Activated CD4-positive, alpha-beta T cell treated with anti-CD3 and anti-CD28 coated beads for 4 hours (primary cell): ENCODE results near the gene TNFRSF13B.
"Not testable (repeated sequence)": the region's sequence is repeated elsewhere in the genome, so short reads cannot be mapped to it uniquely, and the experiment has no call there.

Experiments used
- DNase-seq, 2 donors: peaks; one replicate each; pipeline ENCODE4 v3.0.0-alpha.2; 2020

TNFRSF13B gene

GRCh38 chr17:16986391-16986790 lies 14.5 kb upstream of the TNFRSF13B start:
- DNase-seq: no peak

GRCh38 chr17:16981928-16982327 lies 10.0 kb upstream of the TNFRSF13B start:
- no peak for DNase-seq

DNA sequence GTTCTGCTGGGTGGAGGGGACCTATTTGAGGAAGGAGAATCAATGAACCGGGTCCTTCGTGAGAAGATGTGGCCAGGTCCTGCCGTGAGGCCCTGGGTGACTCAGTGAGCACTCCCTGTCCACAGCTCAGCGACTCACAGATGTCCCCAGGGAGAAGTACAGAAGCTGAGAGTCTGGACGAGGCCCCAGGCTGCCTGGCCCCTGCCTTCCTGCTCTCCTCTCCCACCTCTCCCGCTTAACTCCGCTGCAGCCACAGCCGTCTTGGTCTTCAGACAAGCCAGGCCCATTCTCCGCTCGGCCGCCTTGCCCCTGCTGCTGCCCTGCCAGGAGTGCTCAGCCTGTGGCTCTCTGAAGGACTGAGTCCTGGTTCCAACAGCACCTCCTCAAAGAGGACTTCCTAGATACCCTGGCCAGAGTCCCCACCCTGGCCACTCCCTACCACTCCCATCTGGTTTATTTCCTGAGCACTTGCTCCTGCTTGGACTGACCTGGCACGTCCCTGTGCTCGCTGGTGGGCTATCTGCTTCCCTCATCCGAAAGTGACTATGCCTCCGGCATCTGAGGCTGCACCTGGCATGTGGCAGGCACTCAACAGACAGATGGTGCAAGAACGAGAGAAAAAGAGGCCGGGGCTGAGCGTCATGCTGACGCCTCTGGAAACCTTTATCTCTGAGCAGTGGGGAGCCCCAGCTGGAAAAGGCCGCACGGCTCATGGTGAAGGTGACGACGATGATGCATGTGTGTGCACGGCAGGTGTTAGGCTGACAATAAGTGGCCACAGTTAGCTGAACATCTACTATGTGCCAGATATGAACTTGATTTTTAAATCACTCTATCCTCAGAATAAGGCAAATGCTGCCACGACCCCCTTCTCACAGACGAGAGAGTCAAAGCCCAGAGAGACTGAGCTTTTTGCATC lies 9.2 kb upstream of the TNFRSF13B start:
- no peak for DNase-seq

DNA sequence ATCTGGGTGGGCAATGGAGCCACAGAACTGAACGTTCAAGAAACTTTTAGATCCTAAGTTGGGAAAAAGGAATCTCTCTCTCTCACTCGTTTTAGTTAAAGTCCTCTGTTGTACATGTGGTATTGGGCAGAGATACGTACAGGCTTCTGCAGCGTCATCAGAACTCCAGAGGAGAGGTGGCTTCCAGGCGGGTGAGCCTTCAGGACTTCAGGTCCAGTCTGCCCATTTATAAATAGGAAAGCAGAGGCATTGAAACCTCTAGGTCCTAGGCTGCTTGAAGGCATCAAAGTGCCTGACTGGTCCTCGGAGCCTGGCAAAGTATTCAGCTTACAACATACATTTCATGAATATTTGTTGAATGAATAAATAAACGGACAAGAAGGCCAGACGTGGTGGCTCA lies 8.1 kb upstream of the TNFRSF13B start:
- no peak for DNase-seq

DNA sequence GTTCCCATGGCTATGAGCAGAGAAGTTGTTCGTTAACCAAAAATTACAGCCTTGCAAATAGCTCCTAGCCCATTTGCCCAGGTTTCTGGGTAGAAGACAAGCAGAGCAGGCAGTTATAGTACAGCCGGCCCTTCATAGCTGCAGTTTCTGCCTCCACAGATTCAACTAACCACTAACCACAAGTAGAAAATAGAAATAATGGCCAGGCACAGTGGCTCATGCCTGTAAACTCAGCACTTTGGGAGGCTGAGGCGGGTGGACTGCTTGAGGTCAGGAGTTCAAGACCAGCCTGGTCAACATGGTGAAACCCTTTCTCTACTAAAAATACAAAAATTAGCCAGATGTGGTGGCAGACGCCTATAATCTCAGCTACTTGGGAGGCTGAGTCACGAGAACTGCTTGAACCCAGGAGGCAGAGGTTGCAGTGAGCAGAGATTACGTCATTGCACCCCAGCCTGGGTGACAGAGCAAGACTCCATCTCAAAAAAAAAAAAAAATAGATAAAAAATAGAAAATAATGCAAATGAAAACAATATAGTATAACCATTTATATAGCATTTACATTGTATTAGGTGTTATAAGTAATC lies 7.4 kb upstream of the TNFRSF13B start:
- DNase-seq: not testable (repeated sequence)

DNA sequence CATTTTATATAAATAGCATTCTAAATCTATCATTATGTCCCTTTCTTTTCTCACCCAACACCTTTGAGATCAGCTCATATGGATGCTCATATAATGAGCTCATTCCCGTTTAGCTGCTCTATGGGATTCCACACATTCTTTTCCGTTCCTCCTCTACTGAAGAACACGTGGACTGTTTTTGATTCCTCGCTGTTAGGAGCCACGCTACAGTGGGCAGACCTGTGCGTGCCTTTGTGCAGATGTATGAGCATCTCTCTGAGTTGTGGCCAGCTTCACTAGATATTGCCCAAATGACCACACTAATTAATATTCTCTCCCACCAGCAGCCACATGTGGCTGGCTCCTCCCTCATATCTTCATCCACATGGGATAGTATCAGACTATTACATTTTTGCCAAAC lies 6.0 kb upstream of the TNFRSF13B start:
- no peak for DNase-seq

DNA sequence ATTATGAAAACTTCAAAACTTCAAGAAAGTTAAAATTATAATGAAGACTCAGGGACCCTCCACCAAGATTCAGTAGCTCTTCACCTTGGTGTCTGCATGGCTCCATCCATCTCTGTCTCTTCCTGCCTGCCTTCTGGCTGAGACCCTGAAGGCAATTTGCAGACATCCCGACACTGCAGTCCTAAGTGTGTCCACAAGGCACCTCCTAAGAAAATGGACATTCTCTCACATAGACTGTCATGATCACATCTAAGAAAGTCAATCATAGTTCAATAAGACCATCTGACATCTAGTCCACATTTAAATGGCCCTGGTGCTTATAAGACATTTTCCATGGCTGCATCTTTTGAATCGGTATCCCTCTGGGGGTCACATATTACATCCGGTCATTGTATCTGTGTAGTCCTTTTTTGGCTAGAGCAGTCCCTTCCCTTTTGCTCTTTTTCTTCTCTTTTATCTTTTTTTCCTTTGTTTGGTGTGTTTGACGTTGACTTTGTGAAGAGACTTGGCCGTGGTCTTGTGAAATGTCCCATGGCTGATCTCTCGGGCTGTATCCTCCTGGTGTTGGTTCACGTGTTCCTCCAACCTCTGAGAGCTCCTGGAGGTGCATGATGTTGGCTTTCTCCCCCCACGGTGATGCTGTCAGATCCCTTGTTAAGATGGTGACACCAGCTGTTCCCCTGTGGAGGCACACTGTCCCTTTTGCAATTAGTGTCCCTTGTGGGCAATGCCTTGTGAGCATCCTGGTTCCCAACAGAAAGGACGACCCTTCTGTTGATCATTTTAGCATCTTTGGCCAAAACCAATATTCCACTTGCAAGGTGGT lies 5.0 kb upstream of the TNFRSF13B start:
- no peak for DNase-seq

- DNase-seq: no peak
Measured at GRCh38 chr17:16975744-16976625, 4.1 kb upstream of the TNFRSF13B start.

DNA sequence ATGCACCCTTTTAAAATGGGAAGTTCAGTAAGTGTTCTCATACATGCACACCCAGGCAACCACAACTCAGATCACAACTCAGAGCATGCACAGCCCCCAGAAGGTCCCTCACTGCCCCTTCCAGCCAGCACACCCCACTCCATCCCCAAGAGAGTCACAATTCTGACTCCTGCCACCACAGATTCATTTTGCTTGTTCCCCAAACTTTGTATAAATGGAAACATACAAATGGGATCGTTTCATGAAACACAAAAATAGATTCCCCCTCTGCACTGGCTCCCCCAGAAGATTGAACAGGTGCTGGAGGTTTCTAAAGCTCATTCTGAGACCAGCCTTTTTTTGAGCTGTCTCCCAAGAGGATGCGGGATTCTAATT lies 3.3 kb upstream of the TNFRSF13B start:
- DNase-seq: no peak

GRCh38 chr17:16974569-16975276 lies 2.8 kb upstream of the TNFRSF13B start:
- DNase-seq: no peak

GRCh38 chr17:16973760-16974540 lies 2.0 kb upstream of the TNFRSF13B start:
- DNase-seq: no peak

GRCh38 chr17:16973043-16973442 lies 1.1 kb upstream of the TNFRSF13B start:
- DNase-seq: not testable (repeated sequence)

GRCh38 chr17:16972346-16972745 lies 428 bp upstream of the TNFRSF13B start:
- no peak for DNase-seq

DNA sequence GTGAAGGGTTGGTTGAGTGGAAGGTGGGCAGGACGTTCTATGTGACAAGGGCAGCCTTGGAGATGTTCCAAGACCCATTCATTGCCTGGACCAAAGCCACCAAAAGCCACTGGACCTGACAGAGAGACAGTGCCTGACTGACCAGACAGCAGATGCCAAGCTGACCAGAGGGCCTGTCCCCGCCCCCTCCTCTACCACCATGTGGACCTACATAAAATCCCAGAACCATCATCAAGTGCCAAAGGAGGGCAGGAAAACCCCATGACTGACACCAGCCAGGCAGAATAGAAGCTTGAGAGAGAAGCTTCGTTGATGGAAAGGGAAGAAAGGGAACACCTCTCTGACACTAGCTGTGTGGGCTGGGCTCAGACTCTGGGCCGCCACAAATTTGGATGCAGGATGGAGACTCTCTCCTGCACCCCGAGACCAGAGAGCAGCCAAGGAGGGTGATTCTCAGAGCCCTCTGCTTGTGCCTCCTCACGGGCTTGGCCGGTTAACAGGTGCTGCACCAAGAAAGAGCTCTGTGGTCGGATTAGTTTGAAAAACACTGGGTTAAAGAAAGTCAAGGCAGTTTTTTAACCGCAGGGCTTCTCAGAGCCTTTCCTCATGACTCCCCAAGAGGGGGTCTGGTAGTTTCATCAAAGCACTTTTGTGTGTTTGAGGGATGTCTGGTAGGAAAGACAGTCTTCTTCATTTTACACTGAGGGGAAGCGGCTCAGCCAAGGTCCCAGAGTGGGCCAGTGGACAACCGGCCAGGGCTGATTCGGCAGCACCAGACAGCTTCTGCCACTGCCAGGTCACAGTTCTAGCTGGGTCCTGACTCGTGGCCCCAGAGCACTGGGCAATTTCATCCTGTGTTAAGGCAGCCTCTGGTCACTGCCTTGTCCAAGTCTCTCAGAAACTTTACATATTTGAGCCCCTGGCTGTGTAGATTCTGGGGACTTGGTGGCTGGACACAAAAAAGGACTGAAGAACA lies 1.7 kb downstream of the TNFRSF13B start:
- no peak for DNase-seq

- no peak for DNase-seq
Measured at GRCh38 chr17:16968786-16969185, 3.1 kb downstream of the TNFRSF13B start.

- DNase-seq: no peak
Measured at GRCh38 chr17:16962804-16963203, 9.1 kb downstream of the TNFRSF13B start.

- DNase-seq: no peak
Measured at GRCh38 chr17:16961792-16962191, 10.1 kb downstream of the TNFRSF13B start.

GRCh38 chr17:16961022-16961421 lies 10.9 kb downstream of the TNFRSF13B start:
- DNase-seq: not testable (repeated sequence)

DNA sequence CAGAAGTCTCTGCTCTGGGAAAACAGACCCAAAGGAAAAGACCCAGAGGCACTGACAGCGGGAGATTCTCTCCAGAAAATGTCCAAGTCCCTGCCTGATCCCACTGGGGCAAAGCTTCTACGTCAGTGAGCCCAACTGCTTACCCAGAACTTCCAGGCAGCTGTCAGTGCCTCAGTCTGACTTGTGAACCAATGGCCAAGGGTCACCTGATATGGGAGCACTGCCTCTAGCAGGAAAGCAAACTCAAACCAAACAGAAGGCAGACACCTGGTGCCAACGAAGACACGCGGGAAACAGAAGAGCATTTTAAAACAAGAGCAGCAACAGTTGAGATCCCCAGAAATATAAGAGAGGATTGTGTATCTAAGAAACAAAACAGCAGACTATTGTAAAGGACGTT lies 16.9 kb downstream of the TNFRSF13B start:
- DNase-seq: not testable (repeated sequence)

GRCh38 chr17:16954521-16954920 lies 17.4 kb downstream of the TNFRSF13B start:
- no peak for DNase-seq
